Measurements from ENCODE around the gene TECTA.

- no peak for TF ChIP-seq CTCF (IDR thresholded peaks at IDR 0.05; ENCODE audit: poor library complexity)
- no peak for TF ChIP-seq EZH2 (IDR thresholded peaks at IDR 0.05; ENCODE audit: borderline replicate concordance)
Observed at GRCh38 chr11:121104312-121104762, 3.3 kb downstream of the TECTA start.
